SK-N-SH treated with all-trans-retinoic acid at 6 μM for 48 hours (cell line): ENCODE data around the gene SLC39A3.

Experiments
- ATAC-seq: fragments of 200-7000 bp; cut with Tn5 transposase; 3 replicates; pipeline ENCODE4 v1.9.1; 2020; ENCODE audit warnings: mild to moderate bottlenecking, moderate library complexity
- BACH2 ChIP-seq: fragments of 250-450 bp; sonication (Bioruptor Pico); IDR thresholded peaks from 2 replicates; pipeline ENCODE4 v1.9.0; 2021; ENCODE audit warnings: mild to moderate bottlenecking, borderline replicate concordance
- CSDC2 ChIP-seq: fragments of 250-450 bp; sonication (Bioruptor Pico); IDR thresholded peaks from 2 replicates; pipeline ENCODE4 v1.5.0; 2020; ENCODE audit warnings: mild to moderate bottlenecking, moderate library complexity
- CSRNP3 ChIP-seq: fragments of 250-450 bp; sonication (Bioruptor Pico); IDR thresholded peaks from 2 replicates; pipeline ENCODE4 v1.5.1; 2021; ENCODE audit warnings: mild to moderate bottlenecking, moderate library complexity
- ESRRG ChIP-seq: fragments of 250-450 bp; sonication (Bioruptor Pico); IDR thresholded peaks from 2 replicates; pipeline ENCODE4 v1.6.1; 2021; ENCODE audit warnings: mild to moderate bottlenecking
- GLIS3 ChIP-seq: fragments of 250-450 bp; sonication (Bioruptor Pico); IDR thresholded peaks from 2 replicates; pipeline ENCODE4 v1.5.0; 2020; ENCODE audit warnings: mild to moderate bottlenecking, moderate library complexity
- PATZ1 ChIP-seq: fragments of 250-450 bp; sonication (Bioruptor Pico); IDR thresholded peaks from 2 replicates; pipeline ENCODE4 v1.8.0; 2020; ENCODE audit warnings: mild to moderate bottlenecking, moderate library complexity, borderline replicate concordance
- POU6F1 ChIP-seq: fragments of 250-450 bp; sonication (Bioruptor Pico); IDR thresholded peaks from 2 replicates; pipeline ENCODE4 v1.8.0; 2021; ENCODE audit warnings: low read depth, mild to moderate bottlenecking, moderate library complexity, borderline replicate concordance
- PPARA ChIP-seq: fragments of 250-450 bp; sonication (Bioruptor Pico); IDR thresholded peaks from 2 replicates; pipeline ENCODE4 v1.5.0; 2020; ENCODE audit warnings: mild to moderate bottlenecking, borderline replicate concordance
- RARB ChIP-seq: fragments of 250-450 bp; sonication (Bioruptor Pico); IDR thresholded peaks from 2 replicates; pipeline ENCODE4 v1.8.0; 2021; ENCODE audit warnings: mild to moderate bottlenecking, moderate library complexity
- SNAI2 ChIP-seq: fragments of 250-450 bp; sonication (Bioruptor Pico); IDR thresholded peaks from 2 replicates; pipeline ENCODE4 v1.5.0; 2020; ENCODE audit warnings: mild to moderate bottlenecking, moderate library complexity
- TCF4 ChIP-seq: fragments of 250-450 bp; sonication (Bioruptor Pico); IDR thresholded peaks from 2 replicates; pipeline ENCODE4 v1.8.0; 2021; ENCODE audit warnings: mild to moderate bottlenecking, moderate library complexity, borderline replicate concordance
- TSHZ2 ChIP-seq: fragments of 250-450 bp; sonication (Bioruptor Pico); IDR thresholded peaks from 2 replicates; pipeline ENCODE4 v1.5.0; 2020; ENCODE audit warnings: mild to moderate bottlenecking, moderate library complexity
- ZC3H10 ChIP-seq: fragments of 250-450 bp; sonication (Bioruptor Pico); IDR thresholded peaks from 2 replicates; pipeline ENCODE4 v1.5.1; 2021; ENCODE audit warnings: mild to moderate bottlenecking, moderate library complexity
- ZFP30 ChIP-seq: fragments of 450-650 bp; formaldehyde crosslinking; IDR thresholded peaks from 2 replicates; pipeline ENCODE4 v1.5.0; 2022; ENCODE audit warnings: mild to moderate bottlenecking, moderate library complexity
- ZNF565 ChIP-seq: fragments of 450-650 bp; formaldehyde crosslinking; conservative IDR thresholded peaks from 2 replicates; pipeline ENCODE4 v1.5.0; 2020; ENCODE audit warnings: low read depth, mild to moderate bottlenecking, moderate library complexity
- ZNF70 ChIP-seq: fragments of 450-650 bp; formaldehyde crosslinking; IDR thresholded peaks from 2 replicates; pipeline ENCODE4 v1.5.0; 2020; ENCODE audit warnings: mild to moderate bottlenecking, moderate library complexity
- ZNF8 ChIP-seq: fragments of 450-650 bp; formaldehyde crosslinking; IDR thresholded peaks from 2 replicates; pipeline ENCODE4 v1.5.0; 2020; ENCODE audit warnings: mild to moderate bottlenecking, moderate library complexity

The SLC39A3 gene

GRCh38 chr19:2729943-2730818 lies 9.6 kb downstream of the SLC39A3 start (continued):
- TF ChIP-seq ESRRG (CRISPR knock-in tag), result no peak
- no peak for TF ChIP-seq ZC3H10
- TF ChIP-seq RARB (CRISPR knock-in tag), result no peak
- no peak for TF ChIP-seq POU6F1 (CRISPR knock-in tag)
- no peak for TF ChIP-seq CSRNP3 (CRISPR knock-in tag)

GRCh38 chr19:2728783-2729387 lies 10.9 kb downstream of the SLC39A3 start:
- no peak for ATAC-seq
- TF ChIP-seq GLIS3 (no peak), ZNF70 (CRISPR knock-in tag) (no peak), CSDC2 (CRISPR knock-in tag) (no peak), ZNF565 (no peak), BACH2 (CRISPR knock-in tag) (no peak), SNAI2 (CRISPR knock-in tag) (no peak), ZFP30 (CRISPR knock-in tag) (no peak), TSHZ2 (CRISPR knock-in tag) (no peak), PPARA (no peak)

- TF ChIP-seq ZC3H10, result no peak
- TF ChIP-seq TSHZ2 (CRISPR knock-in tag), result no peak
- TF ChIP-seq PATZ1 (CRISPR knock-in tag), result no peak
- TF ChIP-seq ZNF70 (CRISPR knock-in tag), result no peak
- TF ChIP-seq ZNF8 (CRISPR knock-in tag), result no peak
- TF ChIP-seq TCF4 (CRISPR knock-in tag), result no peak
- TF ChIP-seq POU6F1 (CRISPR knock-in tag), result no peak
- no peak for ATAC-seq
These were observed 12.2 kb downstream of the SLC39A3 start for GRCh38 chr19:2727640-2727944.
